SH-SY5Y (cell line): ENCODE measurements around the gene G3BP1.

Experiments
- GATA2 ChIP-seq: IDR thresholded peaks from 2 replicates; pipeline ENCODE4 v1.6.1; 2011; ENCODE audit warnings: mild to moderate bottlenecking, low read depth, low read length
- GATA3 ChIP-seq: IDR thresholded peaks from 2 replicates; pipeline ENCODE4 v1.6.1; 2011; ENCODE audit warnings: low read depth, mild to moderate bottlenecking, low read length, moderate library complexity

- TF ChIP-seq GATA3 (no peak), GATA2 (no peak)
Measured at GRCh38 chr5:151787817-151788216, 16.1 kb downstream of the G3BP1 start.
